TTC549 (cell line): ENCODE measurements around the gene DIPK1B.
"Not testable (repeated sequence)": the region's sequence is repeated elsewhere in the genome, so short reads cannot be mapped to it uniquely, and the experiment has no call there.

Experiments
- FAIRE-seq: peaks from 2 replicates; lab custom pipeline; 2012; peaks lifted over from hg19 to GRCh38; lab: Jason Lieb, UNC

Gene DIPK1B

DNA sequence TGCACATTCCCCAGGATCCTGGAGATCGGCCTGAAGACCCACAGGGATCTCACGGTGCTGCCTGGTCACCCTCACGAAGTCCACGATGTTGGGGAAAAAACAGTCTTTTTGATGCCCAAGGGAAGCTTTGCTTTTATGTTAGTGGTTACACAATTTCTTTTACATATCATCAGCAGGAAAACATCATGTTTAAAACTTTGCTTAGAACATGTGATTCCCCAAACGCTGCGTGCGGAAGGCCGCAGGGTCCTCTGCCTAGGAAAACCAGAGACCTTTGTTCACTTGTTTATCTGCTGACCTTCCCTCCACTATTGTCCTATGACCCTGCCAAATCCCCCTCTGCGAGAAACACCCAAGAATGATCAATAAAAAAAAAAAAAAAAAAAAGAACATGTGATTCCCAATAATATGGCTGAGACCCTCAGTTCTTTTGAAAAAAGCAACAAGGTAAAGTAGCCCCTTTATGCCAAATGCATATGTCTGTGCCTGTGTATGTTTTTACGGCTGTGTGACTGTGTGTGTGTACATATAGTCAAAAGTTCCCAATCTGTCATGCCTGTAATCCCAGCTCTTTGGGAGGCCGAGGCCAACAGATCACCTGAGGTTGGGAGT lies 13.6 kb upstream of the DIPK1B start:
- FAIRE-seq: no peak

DNA sequence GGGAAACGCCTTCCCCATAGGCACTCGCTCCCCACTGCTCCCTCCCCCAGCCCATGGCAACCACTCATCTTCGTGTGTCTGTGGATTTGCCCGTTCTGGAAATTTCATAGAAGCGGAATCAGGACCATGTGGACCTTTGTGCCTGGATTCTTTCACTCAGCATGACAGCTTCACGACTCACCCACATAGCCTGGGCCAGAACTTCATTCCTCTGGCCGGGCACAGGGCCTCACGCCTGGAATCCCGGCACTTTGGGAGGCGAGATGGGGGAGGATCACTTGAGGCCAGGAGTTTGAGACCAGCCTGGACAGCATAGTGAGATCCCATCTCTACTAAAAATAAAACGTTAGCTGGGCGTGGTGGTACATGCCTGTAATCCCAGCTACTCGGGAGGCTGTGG lies 12.1 kb upstream of the DIPK1B start:
- FAIRE-seq: no peak

DNA sequence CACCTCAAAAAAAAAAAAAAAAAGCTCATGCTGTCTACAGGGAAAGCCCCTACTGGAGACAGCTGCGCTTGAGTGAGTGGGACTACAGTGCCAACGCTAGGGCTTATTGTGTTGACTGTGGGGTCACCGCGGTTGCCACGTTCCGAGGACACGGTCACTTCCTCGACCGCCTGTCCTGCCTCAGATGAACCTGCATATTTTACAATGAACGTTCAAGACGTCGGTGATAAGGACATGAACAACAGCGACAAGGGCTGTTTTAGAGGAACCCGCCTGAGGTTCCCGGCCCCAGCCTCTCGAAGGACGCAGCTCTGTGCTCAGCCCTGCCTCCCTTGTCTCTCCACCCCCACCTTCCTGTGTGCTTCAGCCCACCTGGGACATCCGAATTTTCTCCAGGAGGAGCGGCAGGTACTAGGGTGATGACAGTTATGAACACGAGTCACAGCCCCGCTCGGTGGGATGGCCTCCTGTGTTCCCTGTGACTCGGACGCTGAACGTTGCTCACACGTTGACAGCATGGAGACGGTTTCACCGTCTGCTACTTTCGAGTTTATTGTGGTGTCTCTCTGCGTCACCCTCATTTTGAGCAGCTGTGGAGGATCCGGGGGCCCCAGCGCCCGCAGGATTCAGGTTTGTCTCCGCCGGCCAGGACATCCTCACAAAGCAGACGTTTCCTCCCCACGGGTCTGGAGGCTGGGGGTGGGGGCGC lies 11.3 kb upstream of the DIPK1B start:
- no peak for FAIRE-seq

DNA sequence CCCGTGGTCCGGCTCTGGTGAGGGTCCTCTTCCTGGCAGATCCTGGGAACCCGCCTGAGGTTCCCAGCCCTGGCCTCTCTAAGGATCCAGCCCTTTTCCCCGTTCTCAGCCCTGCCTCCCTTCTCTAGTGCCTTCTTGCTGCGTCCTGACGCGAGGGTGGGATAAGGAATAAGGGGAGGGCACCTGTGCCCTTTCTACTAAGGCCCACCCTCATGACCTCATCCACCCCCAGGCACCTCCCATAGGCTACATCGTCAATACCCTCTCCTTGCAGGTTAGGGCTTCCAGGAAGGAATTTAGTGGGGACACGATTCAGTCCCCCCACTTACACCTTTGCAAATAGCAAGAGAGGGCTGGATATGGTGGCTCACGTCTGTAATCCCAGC lies 10.7 kb upstream of the DIPK1B start:
- FAIRE-seq: no peak

DNA sequence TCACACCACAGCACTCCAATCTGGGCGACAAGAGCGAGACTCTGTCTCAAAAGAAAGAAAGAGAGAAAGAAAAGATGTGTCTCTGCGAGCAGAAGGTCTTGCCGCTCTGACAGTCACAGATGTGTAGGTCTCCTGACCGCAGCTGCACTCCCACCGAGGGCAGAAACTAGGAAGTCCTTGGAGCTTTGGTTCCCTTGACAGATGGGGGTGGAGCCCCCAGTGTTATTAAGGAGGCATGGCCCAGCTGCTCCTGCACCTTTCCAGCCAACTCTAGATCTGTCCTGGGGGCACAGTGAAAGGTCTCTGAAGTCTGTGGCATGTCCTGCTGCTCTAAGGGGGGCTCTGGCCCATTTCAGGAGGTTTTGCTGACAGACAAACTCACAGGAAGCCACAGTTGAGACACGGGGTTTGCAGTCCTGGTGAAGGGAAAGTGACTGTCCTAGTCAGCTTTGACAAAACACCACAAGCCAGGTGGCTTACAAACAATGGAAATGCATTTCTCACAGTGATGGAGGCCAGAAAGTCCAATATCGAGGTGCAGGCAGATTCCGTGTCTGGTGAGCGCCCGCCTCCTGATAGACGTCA lies 9.0 kb upstream of the DIPK1B start:
- no peak for FAIRE-seq

DNA sequence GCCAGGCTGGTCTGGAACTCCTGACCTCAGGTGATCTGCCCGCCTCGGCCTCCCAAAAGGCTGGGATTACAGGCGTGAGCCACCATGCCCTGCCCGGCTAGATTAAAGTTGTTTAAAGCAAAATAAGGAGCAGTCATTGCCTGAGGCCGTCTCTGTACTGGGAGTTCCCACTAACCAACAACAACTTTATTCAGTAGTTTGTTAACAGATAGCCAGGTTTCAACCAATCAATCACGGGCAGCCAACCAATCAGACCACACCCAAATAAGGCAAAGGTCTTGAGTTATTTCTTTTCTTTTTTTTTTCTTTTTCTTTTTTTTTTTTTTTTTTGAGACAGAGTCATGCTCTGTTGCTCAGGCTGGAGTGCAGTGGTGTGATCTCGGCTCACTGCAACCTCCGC lies 7.6 kb upstream of the DIPK1B start:
- FAIRE-seq: not testable (repeated sequence)

DNA sequence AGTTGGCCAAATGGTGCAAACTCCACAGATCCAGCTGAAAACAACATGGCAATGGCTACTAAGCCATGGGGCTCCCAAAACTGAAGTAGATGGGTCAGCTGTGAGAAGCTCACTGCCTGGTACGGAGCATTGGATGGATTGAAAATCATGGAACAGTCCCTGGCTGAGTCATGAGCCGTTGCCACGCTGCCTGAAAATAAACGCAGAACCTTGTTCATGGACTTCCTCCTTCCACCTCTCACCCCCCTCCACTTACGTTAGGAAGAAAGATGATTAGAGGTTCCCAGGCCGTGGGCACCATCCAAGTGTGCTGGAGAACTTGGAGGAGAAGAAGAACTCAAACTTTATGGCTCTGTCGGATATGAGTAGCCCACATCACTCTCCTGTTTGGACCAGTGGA lies 6.8 kb upstream of the DIPK1B start:
- no peak for FAIRE-seq

DNA sequence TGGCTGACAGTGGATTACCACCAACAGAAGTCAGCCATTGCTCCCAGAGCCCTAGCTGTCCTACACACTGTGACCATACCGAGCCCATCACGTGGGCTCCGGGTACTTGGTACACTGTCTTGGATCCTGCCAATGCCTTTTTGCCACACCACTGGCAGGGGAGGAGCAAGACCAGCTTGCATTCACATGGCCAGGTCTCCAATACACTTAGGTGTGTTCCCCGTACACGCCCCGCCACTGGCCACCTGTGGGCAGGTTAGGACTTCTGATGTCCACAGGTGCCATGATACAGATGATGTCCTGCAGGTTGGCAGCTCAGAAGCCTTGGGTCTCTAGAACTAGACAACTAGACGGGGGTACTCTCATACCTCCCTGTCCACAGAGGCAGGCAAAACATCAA lies 5.4 kb upstream of the DIPK1B start:
- no peak for FAIRE-seq

DNA sequence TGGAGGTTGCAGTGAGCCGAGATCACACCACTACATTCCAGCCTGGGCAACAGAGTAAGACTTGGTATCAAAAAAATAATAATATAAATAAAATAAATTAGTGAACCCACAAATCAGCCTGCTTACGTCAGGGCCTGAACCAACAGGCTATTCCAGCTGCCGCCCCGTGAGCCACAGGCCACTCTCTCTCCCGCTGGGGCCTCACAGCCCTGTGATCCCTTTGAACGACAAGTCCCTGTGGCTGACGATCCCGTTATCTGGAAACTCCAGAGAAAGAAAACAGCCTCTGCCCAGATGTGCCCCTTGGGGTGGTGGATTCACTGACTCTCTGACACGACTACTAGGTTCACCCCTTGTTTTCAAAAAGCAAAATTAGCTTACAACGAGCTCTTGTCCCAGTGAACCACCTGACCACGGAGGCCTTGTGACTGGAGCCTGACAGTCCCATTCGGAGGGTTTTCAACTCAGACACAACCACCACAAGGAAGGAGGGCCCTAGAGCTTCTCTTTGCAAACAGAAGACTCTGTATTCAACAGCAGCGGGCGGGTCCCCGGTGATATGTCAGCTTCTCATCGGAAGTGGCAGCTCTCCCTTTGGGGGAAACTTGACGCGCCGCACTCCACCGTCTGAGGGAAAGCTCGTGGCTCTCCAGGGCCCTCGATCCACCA lies 4.4 kb upstream of the DIPK1B start:
- no peak for FAIRE-seq

DNA sequence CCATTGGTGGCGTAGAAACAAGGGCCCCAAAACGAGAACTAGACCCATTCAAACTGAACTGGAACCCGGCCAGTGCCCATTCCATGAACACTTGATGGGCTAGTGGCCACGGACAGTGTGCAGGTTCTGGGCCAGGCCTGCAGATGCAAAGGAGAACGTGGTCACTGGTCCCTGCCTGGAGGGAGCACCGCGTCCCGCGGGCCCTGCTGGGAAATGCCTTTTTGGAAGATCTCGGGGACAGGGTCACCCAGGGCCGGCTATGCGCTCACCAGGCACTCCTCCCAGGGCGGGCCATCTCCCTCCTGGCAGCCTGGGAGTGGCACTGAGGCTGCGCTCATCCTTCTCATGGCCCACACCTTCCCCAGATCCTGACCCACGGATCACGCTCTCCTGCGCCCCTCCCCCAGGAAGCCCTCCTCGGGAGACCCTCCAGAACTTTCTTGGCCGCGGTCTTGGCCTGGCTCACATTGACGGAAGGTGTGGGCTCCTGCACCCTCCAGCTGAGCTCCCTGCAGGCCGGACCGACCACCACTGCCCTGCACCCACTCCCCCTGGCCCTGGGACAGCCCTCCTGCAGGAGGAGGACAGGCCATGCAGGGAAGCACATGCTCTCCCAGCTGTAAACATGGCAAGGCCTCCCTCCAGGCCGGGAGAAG lies 2.8 kb upstream of the DIPK1B start:
- no peak for FAIRE-seq

DNA sequence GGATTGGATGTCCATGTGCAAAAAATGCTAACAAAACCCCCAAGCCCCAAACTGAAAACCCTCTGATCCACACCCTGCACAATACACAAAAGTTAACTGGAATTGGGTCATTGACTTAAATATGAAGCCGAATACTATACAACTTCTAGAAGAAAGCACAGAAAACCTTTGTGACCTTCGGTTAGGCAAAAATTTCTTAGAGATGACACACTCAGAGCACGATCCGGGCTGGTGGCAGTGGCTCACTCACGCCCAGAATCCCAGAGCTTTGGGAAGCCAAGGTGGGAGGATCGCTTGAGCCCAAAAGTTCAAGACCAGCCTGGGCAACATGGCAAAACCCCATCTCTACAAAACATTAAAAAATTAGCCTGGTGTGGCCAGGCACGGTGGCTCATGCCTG lies 1.8 kb upstream of the DIPK1B start:
- no peak for FAIRE-seq

DNA sequence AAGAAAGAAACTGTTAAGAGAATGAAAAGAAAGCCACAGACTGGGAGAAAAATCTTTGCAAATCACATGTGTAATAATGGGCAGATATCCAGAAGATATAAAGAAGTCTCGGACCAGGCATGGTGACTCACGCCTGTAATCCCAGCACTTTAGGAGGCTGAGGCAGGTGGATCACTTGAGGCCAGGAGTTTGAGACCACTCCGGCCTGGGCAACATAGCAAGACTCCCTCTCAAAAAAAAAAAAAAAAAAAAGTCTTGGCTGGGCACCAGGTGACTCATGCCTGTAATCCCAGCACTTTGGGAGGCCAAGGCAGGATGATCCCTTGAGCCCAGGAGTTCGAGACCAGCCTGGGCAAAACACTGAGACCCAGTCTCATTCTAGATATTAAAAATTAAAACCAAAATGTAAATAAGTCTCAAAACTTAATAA lies 1.1 kb upstream of the DIPK1B start:
- FAIRE-seq: not testable (repeated sequence)

DNA sequence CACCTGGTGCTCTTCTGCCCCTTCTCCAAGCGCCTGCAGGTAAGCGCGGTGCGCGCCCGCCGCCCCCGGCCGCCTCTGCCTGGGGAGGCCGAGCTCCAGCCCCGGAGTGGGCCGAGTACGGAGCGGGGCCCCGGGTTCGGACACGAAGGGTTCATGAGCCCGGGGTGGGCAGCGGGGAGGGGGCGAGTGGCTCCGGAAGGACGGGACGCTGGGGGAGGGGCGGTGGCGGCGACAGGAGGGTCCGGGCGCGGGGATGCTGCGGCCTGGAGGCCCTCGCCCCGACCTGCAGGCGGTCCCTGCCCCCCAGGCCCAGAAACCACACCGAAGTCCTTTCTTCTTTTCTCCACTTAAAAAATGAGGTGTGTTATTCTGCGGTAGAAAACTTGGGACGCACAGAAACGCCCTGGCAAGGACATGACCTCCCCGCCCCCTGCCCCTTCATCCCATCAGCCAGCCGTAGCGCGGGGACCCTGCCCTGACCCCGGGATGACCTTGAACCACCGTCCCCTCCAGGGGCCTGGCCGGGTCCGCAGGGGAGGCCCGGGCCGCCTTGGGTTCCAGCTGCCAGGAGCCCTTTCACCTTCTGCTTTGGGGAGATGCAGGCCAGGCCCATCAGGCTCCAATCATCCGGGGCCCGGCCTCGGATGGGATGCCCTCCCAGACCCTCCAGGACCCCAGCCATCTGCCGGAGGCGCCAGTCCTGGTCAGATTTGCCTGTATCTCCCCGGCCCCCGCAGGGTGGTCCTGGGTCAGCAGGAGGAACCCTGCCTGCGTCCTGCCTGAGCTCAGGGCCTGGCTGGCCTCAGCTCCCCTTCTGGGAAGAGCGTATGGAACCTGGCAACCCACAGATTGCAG lies 545 bp downstream of the DIPK1B start:
- FAIRE-seq: no peak

DNA sequence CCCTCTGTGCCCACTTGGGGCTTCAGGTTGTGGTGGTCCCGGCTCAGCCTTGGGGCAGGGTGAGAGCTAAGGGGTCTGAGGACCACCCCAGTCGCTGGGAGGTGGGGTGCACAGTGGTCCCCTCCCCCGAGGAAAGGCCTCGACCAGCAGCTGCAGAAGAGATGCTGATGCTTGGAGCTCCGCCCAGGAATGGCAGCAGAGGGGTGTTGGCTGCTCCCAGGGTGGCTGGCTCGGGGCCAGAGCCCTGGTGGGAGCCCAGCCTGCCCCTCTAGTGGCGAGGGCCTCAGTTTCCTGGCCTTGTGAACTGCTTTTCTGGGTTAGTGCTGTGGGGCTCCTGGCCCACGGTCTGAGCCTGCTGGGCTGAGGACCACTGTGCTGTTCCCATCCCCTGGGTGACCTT lies 1.2 kb downstream of the DIPK1B start:
- FAIRE-seq: no peak

DNA sequence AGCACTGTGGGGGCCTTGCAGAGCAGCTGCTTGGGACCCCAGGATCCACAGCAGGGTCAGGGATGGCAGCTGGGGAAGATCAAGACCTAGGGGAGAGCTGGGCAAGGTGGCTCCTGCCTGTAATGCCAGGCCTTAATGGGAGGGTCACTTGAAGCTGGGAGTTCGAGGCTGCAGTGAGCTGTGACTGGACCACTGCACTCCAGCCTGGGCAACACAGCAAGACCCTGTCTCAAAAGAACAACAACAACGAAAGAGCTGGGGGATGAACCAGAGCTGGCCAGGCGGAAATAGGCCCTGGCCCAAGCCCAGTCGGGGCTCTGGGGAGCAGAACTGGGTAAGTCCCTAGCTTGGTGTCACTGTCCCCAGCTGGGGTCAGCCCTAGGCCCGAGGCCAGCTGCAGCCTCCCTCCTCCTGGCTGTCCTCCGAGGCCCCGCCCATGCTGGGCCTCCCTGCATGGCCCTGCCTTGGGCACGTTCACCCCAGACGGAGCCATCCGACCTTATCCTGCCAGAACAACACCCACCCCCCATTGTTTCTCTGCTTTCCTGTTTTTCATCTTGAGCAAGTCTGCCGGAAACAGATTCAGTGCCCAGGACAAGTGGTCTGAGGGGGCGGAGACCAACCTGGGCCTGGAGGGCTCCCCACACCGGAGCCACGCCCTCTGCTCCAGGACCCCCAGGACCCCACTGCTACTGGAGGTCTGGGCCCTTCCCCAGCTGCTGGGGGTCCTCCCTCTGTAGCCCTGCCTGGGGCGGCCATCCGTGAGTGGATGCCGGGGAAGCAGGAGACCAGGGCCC lies 1.9 kb downstream of the DIPK1B start:
- no peak for FAIRE-seq

DNA sequence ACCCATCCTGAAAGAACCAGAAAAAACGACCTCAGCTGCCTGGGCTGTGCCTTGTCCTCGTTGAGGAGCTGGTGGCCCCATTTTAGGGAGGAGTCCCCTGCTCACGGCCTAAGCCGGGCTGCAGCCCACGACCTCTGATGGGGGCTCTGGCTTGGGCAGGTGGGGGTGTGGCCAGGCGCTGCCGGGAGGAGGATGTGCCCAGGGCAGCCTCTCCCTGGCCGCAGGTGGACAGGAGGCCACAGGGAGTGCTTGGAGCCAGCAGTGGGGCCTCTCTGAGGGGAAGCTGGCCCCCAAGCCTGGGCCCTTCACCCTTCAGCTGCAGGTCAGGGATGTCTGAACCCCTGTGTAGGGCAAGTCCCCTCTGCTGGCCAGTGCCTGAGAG lies 2.5 kb downstream of the DIPK1B start:
- FAIRE-seq: no peak

DNA sequence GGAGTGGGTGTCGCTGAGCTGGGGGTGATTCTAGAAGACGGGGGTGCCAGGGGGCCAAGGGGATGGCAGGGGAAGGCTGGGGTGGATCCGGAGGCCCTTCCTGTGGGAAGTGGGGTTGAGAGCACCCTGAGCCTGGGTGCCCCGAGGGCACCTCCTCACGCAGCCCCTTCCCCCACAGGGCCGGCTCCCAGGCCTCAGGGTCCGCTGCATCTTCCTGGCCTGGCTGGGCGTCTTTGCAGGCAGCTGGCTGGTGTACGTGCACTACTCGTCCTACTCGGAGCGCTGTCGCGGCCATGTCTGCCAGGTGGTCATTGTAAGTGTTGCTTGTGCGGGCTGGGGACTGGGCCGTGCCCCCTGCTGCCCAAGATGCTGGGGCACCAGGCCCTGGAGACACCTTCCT lies 5.0 kb downstream of the DIPK1B start:
- no peak for FAIRE-seq

DNA sequence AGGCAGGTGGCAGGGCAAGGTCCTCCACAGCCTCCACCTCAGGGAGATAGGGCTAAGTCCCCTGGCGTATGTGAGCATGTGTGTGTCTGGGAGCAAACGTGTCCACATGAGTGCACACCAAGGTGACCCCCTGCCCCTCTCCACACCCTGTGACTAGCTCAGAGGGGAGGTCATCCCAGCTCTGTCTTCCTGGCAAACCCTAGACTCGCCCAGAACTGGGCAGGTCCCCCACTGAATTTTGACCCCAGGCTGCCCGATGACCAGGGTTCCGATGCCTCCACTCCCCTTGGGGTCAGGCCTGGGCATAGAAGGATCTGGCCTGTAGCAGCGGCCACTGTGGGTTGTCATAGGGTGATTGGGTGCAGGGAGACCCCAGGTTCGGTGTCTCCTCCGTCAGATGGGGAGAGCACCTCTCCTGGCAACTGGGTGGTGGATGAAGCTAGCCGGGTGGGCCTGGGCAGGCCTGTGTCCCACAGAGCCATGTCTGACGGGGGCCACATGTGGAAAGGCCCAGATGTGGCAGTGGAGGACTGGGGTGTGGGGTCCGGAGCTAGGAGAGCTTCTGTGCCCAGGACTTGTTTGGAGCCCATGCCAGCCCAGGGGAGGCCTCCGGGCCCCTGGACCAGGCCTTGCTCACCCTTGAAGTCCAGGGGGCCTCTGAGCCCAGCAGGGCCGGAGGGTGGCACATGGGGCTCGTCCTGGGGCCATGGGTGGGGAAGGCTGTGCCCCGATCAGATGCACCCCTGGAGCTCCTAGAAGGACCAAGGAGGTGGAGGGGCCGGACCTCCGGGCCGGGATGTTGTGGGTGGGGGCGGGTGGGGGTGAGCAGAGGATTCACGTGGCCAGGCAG lies 6.2 kb downstream of the DIPK1B start:
- FAIRE-seq: no peak

DNA sequence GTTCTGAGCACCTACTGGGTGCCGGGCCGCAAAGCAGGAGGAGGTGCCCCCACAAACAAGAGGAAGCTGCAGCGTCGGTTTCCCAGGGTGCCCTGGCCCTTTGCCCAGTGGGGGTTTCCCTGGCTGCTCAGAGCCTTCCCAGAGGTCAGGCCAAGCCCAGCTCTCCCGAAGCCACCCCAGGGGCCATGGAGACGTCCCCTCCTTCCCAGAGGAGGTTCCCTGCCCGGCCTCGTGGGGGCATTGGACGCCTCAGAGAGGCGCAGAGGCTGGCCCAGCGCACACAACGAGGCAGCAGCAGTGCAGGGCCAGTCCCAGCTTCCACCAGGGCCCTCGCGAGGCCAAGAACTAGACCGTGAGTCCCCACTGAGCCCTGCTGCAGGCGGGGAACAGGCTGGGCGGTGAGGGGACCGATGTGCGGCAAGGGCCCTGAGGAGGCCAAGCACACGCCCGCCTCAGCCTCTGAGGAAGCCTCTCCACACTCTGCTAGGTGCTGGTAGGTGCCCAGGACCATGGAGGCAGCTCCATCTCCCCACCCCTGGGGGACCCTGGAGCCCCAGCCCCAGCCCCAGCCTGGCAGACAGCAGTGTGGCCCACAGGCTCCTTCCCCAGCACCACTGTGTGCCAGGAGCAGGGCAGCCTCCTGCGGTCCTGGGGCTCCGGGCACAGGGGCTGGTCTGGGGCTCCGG lies 7.0 kb downstream of the DIPK1B start:
- no peak for FAIRE-seq
